GM21529 (cell line): ENCODE results near the gene ANKRD44.

ENCODE experiments used
- ATAC-seq: cut with Tn5 transposase; IDR thresholded peaks from one replicate; pipeline ENCODE4 v1.9.1; 2021; ENCODE audit not compliant: unreplicated experiment

ANKRD44 gene

GRCh38 chr2:197007716-197008628 lies 302.6 kb downstream of the ANKRD44 start:
- no peak for ATAC-seq

GRCh38 chr2:197001921-197002320 lies 308.7 kb downstream of the ANKRD44 start:
- no peak for ATAC-seq

GRCh38 chr2:196995757-196996314 lies 314.7 kb downstream of the ANKRD44 start:
- no peak for ATAC-seq

GRCh38 chr2:196994764-196995163 lies 315.8 kb downstream of the ANKRD44 start:
- ATAC-seq = no peak

GRCh38 chr2:196993617-196994016 lies 317.0 kb downstream of the ANKRD44 start:
- ATAC-seq = no peak

GRCh38 chr2:196992466-196992865 lies 318.1 kb downstream of the ANKRD44 start:
- no peak for ATAC-seq

GRCh38 chr2:196990788-196991461 lies 319.7 kb downstream of the ANKRD44 start:
- ATAC-seq = no peak

- ATAC-seq = no peak
Observed at GRCh38 chr2:196990092-196990491, 320.5 kb downstream of the ANKRD44 start.

GRCh38 chr2:196989496-196989895 lies 321.1 kb downstream of the ANKRD44 start:
- ATAC-seq = no peak

GRCh38 chr2:196988639-196989038 lies 321.9 kb downstream of the ANKRD44 start:
- no peak for ATAC-seq

GRCh38 chr2:196987649-196988364 lies 322.8 kb downstream of the ANKRD44 start:
- ATAC-seq = peak; percentile 62

GRCh38 chr2:196987298-196987648 lies 323.3 kb downstream of the ANKRD44 start:
- ATAC-seq = no peak

GRCh38 chr2:196985511-196986183 lies 324.9 kb downstream of the ANKRD44 start:
- no peak for ATAC-seq

- ATAC-seq = no peak
Observed at GRCh38 chr2:196984903-196985302, 325.7 kb downstream of the ANKRD44 start.

GRCh38 chr2:196983934-196984333 lies 326.6 kb downstream of the ANKRD44 start:
- ATAC-seq = no peak

GRCh38 chr2:196980473-196980872 lies 330.1 kb downstream of the ANKRD44 start:
- no peak for ATAC-seq

- no peak for ATAC-seq
Observed at GRCh38 chr2:196980001-196980400, 330.6 kb downstream of the ANKRD44 start.

- ATAC-seq = no peak
Observed at GRCh38 chr2:196977507-196977906, 333.1 kb downstream of the ANKRD44 start.

GRCh38 chr2:196974970-196975369 lies 335.6 kb downstream of the ANKRD44 start:
- ATAC-seq = no peak

GRCh38 chr2:196971574-196972279 lies 338.9 kb downstream of the ANKRD44 start:
- ATAC-seq = no peak
